Posterior cingulate gyrus (tissue), 11 donors: ENCODE data around the gene NBAS.
"Not testable (repeated sequence)": the region's sequence is repeated elsewhere in the genome, so short reads cannot be mapped to it uniquely, and the experiment has no call there.

Experiments used
- DNase-seq, 10 donors: peaks; one replicate each; pipeline versions ENCODE4 v3.0.0 to v3.0.0-alpha.2; 2020 to 2021; ENCODE audit warnings: mixed read lengths in 3 of 10
- intact Hi-C: fragments of 100-400 bp; cut with DNase I; formaldehyde crosslinking; loops from one replicate; pipeline ENCODE4 v1.15.1; 2023

NBAS gene

GRCh38 chr2:15334644-15335326 is 226.3 kb downstream of the NBAS start:
- no peak for DNase-seq
- intact Hi-C loops: no loop called here

- no peak for DNase-seq
- intact Hi-C loops: no loop called here
These were observed 229.3 kb downstream of the NBAS start for GRCh38 chr2:15331787-15332186.

- intact Hi-C loops: no loop called here
- no peak for DNase-seq
These were observed 235.8 kb downstream of the NBAS start for GRCh38 chr2:15325296-15325695.

- no peak for DNase-seq
- intact Hi-C loops: no loop called here
These were observed 237.9 kb downstream of the NBAS start for GRCh38 chr2:15323227-15323626.

- intact Hi-C loops, DNase-seq: not testable (repeated sequence)
These were observed 239.7 kb downstream of the NBAS start for GRCh38 chr2:15321481-15321880.

GRCh38 chr2:15316370-15316814 is 244.7 kb downstream of the NBAS start:
- intact Hi-C loops: no loop called here
- peak in 2 of 10 donors; percentile 58 to 82 for DNase-seq

- intact Hi-C loops: no loop called here
- no peak for DNase-seq
These were observed 245.7 kb downstream of the NBAS start for GRCh38 chr2:15315411-15315810.

GRCh38 chr2:15313657-15314056 is 247.5 kb downstream of the NBAS start:
- DNase-seq: no peak
- intact Hi-C loops: no loop called here

GRCh38 chr2:15311926-15312325 is 249.2 kb downstream of the NBAS start:
- intact Hi-C loops: no loop called here
- DNase-seq: no peak

GRCh38 chr2:15311201-15311907 is 249.8 kb downstream of the NBAS start:
- intact Hi-C loops: no loop called here
- no peak for DNase-seq

- intact Hi-C loops: no loop called here
- DNase-seq: no peak
These were observed 253.6 kb downstream of the NBAS start for GRCh38 chr2:15307526-15307925.

GRCh38 chr2:15306706-15307105 is 254.4 kb downstream of the NBAS start:
- intact Hi-C loops: no loop called here
- DNase-seq: peak in 1 of 10 donors; percentile 58

- intact Hi-C loops: no loop called here
- DNase-seq: no peak
These were observed 257.3 kb downstream of the NBAS start for GRCh38 chr2:15303874-15304273.

- DNase-seq: no peak
- intact Hi-C loops: no loop called here
These were observed 259.0 kb downstream of the NBAS start for GRCh38 chr2:15302154-15302553.

- intact Hi-C loops: no loop called here
- peak in 1 of 10 donors; percentile 10 for DNase-seq
These were observed 260.2 kb downstream of the NBAS start for GRCh38 chr2:15300624-15301573.

GRCh38 chr2:15299904-15300520 is 261.1 kb downstream of the NBAS start:
- intact Hi-C loops: no loop called here
- no peak for DNase-seq

GRCh38 chr2:15298770-15299169 is 262.4 kb downstream of the NBAS start:
- peak in 1 of 10 donors; percentile 10 for DNase-seq
- intact Hi-C loops: no loop called here

GRCh38 chr2:15293262-15293937 is 267.7 kb downstream of the NBAS start:
- DNase-seq: no peak
- intact Hi-C loops: no loop called here

GRCh38 chr2:15287447-15288184 is 273.5 kb downstream of the NBAS start:
- intact Hi-C loops: loop anchor here (10.0 kb wide), 1 partner anchor 1267 kb away; no protein-coding TSS in a partner anchor
- no peak for DNase-seq
